Astrocyte (in vitro differentiated cells and primary cell): ENCODE measurements around the gene EPAS1.

Experiments
- CTCF ChIP-seq: IDR thresholded peaks from 2 replicates; pipeline ENCODE4 v1.5.1; 2011; ENCODE audit warnings: low read depth, mild to moderate bottlenecking, inconsistent platforms, low read length, moderate library complexity; ENCODE audit not compliant: insufficient read depth
- EZH2 ChIP-seq: IDR thresholded peaks from 2 replicates; pipeline ENCODE4 v1.6.1; 2012; ENCODE audit warnings: mild to moderate bottlenecking, low read length, inconsistent platforms; ENCODE audit not compliant: insufficient read depth

DNA sequence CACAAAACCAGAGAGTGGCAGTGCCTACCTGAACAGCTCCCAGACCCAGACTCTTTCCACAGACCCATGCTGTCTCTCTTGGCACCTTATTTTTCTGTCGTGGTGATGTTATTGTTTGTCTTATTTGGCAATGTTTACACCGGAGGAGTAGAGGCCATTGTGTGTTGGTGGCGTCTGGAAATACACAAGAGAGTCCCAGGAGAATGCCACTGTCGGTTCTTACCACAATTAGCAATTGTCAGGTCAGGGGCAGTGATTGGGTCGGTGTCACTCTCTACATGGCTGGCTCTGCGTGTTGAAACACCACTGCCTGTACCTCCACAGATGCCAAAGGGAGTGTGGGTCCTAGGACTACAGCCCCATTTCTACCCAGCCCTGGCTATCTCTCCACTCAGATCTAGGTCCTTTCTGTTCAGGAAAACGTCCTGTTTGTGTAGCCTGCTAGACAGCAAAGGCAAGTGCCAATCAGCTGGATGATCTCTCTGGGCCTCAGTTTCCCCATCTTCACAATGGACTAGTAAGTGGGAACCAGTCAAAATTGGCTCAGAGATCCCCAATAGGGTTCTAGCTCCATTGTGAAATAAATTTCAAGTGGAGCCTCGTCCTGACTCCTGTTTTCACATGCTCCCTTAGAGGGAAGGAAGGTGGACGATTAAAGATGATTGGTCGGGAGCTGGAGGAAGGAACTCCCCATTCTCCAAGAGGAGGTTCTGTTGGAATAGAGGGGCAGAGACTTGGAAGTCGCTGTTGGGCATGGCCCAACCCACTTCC, 17.0 kb downstream of the EPAS1 start:
- TF ChIP-seq CTCF (no peak), EZH2 (no peak)
